H9 (cell line): ENCODE measurements around the gene OLR1. TPM values are rescaled to one million over a fixed set of nuclear protein-coding genes. Genes with fewer than 3 reads are reported as not detected.

Source experiments
- DNase-seq: peaks from one replicate; pipeline ENCODE4 v3.0.0-alpha.2; 2017
- H2AFZ ChIP-seq: one replicate; pipeline ENCODE4 v1.6.1; 2013; ENCODE audit warnings: mild to moderate bottlenecking, low read length, control low read depth, moderate library complexity
- H2AK5ac ChIP-seq: 2 replicates; pipeline ENCODE4 v1.6.1; 2013; ENCODE audit warnings: low read length, control low read depth, mixed read lengths; ENCODE audit not compliant: insufficient read length
- H2BK120ac ChIP-seq: one replicate; pipeline ENCODE4 v1.6.1; 2013; ENCODE audit warnings: low read depth, mild to moderate bottlenecking, low read length, control low read depth, inconsistent platforms; ENCODE audit not compliant: poor library complexity, severe bottlenecking
- H2BK12ac ChIP-seq: 2 replicates; pipeline ENCODE4 v1.6.1; 2013; ENCODE audit warnings: low read length, control low read depth, mixed read lengths, low read depth; ENCODE audit not compliant: insufficient read length
- H2BK15ac ChIP-seq: 2 replicates; pipeline ENCODE4 v1.6.1; 2013; ENCODE audit warnings: low read depth, low read length, control low read depth
- H2BK20ac ChIP-seq: one replicate; pipeline ENCODE4 v1.6.1; 2013; ENCODE audit warnings: low read depth, mild to moderate bottlenecking, low read length, control low read depth, inconsistent platforms; ENCODE audit not compliant: poor library complexity, severe bottlenecking
- H2BK5ac ChIP-seq: 2 replicates; pipeline ENCODE4 v1.6.1; 2013; ENCODE audit warnings: low read length, control low read depth, mixed read lengths; ENCODE audit not compliant: insufficient read length
- H3K14ac ChIP-seq: 2 replicates; pipeline ENCODE4 v1.6.1; 2013; ENCODE audit warnings: low read length, control low read depth; ENCODE audit not compliant: insufficient read depth
- H3K18ac ChIP-seq: 2 replicates; pipeline ENCODE4 v1.6.1; 2013; ENCODE audit warnings: low read depth, mild to moderate bottlenecking, mixed read lengths, low read length, control low read depth; ENCODE audit not compliant: insufficient read length
- H3K23ac ChIP-seq: 2 replicates; pipeline ENCODE4 v1.6.1; 2013; ENCODE audit warnings: low read length, control low read depth, mixed read lengths, low read depth; ENCODE audit not compliant: insufficient read length
- H3K23me2 ChIP-seq: 2 replicates; pipeline ENCODE4 v1.6.1; 2013; ENCODE audit warnings: low read depth, mild to moderate bottlenecking, mixed read lengths, low read length, control low read depth; ENCODE audit not compliant: insufficient read length, poor library complexity, severe bottlenecking
- H3K27ac ChIP-seq: 2 replicates; pipeline ENCODE4 v1.5.1; 2013; ENCODE audit warnings: low read length, control low read depth, mixed read lengths, low read depth; ENCODE audit not compliant: insufficient read length
- H3K27me3 ChIP-seq: 2 replicates; pipeline ENCODE4 v1.6.1; 2013; ENCODE audit warnings: low read length, control low read depth, inconsistent platforms; ENCODE audit not compliant: insufficient read depth
- H3K4ac ChIP-seq: 2 replicates; pipeline ENCODE4 v1.6.1; 2013; ENCODE audit warnings: low read depth, mild to moderate bottlenecking, control low read depth, inconsistent platforms, low read length, moderate library complexity
- H3K4me1 ChIP-seq: 2 replicates; pipeline ENCODE4 v1.6.1; 2013; ENCODE audit warnings: low read length, control low read depth, inconsistent platforms; ENCODE audit not compliant: insufficient read depth
- H3K4me2 ChIP-seq: 2 replicates; pipeline ENCODE4 v1.6.1; 2013; ENCODE audit warnings: low read length, control low read depth, mixed read lengths; ENCODE audit not compliant: insufficient read length, insufficient read depth
- H3K56ac ChIP-seq: 2 replicates; pipeline ENCODE4 v1.6.1; 2013; ENCODE audit warnings: low read depth, mild to moderate bottlenecking, mixed read lengths, low read length, control low read depth; ENCODE audit not compliant: insufficient read length
- H3K79me1 ChIP-seq: 2 replicates; pipeline ENCODE4 v1.6.1; 2013; ENCODE audit warnings: low read depth, mild to moderate bottlenecking, moderate library complexity, low read length, control low read depth, inconsistent platforms; ENCODE audit not compliant: insufficient read depth, poor library complexity, severe bottlenecking
- H3K79me2 ChIP-seq: 2 replicates; pipeline ENCODE4 v1.6.1; 2013; ENCODE audit warnings: low read length, control low read depth, inconsistent platforms; ENCODE audit not compliant: insufficient read depth
- H3K9ac ChIP-seq: 2 replicates; pipeline ENCODE4 v1.6.1; 2013; ENCODE audit warnings: low read length, control low read depth, mixed read lengths; ENCODE audit not compliant: insufficient read length; ENCODE audit errors: extremely low read depth
- H3K9me3 ChIP-seq: one replicate; pipeline ENCODE4 v1.6.1; 2013; ENCODE audit warnings: low read depth, low read length, inconsistent platforms; ENCODE audit not compliant: control insufficient read depth
- H3T11ph ChIP-seq: one replicate; pipeline ENCODE4 v1.6.1; 2013; ENCODE audit warnings: mild to moderate bottlenecking, low read length, control low read depth, inconsistent platforms
- H4K20me1 ChIP-seq: one replicate; pipeline ENCODE4 v1.6.1; 2013; ENCODE audit not compliant: control insufficient read depth, insufficient read length, insufficient read depth
- H4K5ac ChIP-seq: 2 replicates; pipeline ENCODE4 v1.6.1; 2013; ENCODE audit warnings: low read depth, mild to moderate bottlenecking, mixed read lengths, low read length, control low read depth; ENCODE audit not compliant: insufficient read length
- H4K8ac ChIP-seq: replicated peaks from 2 replicates; pipeline ENCODE4 v1.6.1; 2013; ENCODE audit warnings: low read length, control low read depth, mixed read lengths, low read depth; ENCODE audit not compliant: insufficient read length
- H4K91ac ChIP-seq: 2 replicates; pipeline ENCODE4 v1.6.1; 2013; ENCODE audit warnings: low read depth, mild to moderate bottlenecking, moderate library complexity, mixed read lengths, low read length, control low read depth; ENCODE audit not compliant: insufficient read length
- H3K27ac Mint-ChIP-seq, 3 experiments: 2 replicates in 2 of 3; 3 replicates in 1 of 3; pipeline ENCODE4 v1.8.0; 2020 to 2021; ENCODE audit warnings: mixed read lengths in 3 of 3, mild to moderate bottlenecking in 1 of 3, moderate library complexity in 1 of 3
- H3K27me3 Mint-ChIP-seq: 2 replicates; pipeline ENCODE4 v1.8.0; 2021; ENCODE audit warnings: low read depth, mild to moderate bottlenecking, moderate library complexity, mixed read lengths
- H3K36me3 Mint-ChIP-seq, 3 experiments: 2 replicates in 2 of 3; 3 replicates in 1 of 3; pipeline ENCODE4 v1.8.0; 2020 to 2021; ENCODE audit warnings: low read depth in 3 of 3, mixed read lengths in 3 of 3; ENCODE audit not compliant: insufficient read depth in 1 of 3
- H3K4me1 Mint-ChIP-seq, 2 experiments: 2 replicates each; pipeline ENCODE4 v1.8.0; 2020; ENCODE audit warnings: mixed read lengths in 2 of 2
- H3K4me3 Mint-ChIP-seq, 2 experiments: 2 replicates in 1 of 2; 3 replicates in 1 of 2; pipeline ENCODE4 v1.8.0; 2020 to 2021; ENCODE audit warnings: mild to moderate bottlenecking in 2 of 2, mixed read lengths in 2 of 2, moderate library complexity in 1 of 2
- H3K9me3 Mint-ChIP-seq, 2 experiments: 2 replicates in 1 of 2; 3 replicates in 1 of 2; pipeline ENCODE4 v1.8.0; 2020; ENCODE audit warnings: mild to moderate bottlenecking in 2 of 2, mixed read lengths in 2 of 2, moderate library complexity in 1 of 2
- WGBS: extraction: QIAGEN DNeasy Blood & Tissue Kit; methylation state at CpG from one replicate; pipeline ENCODE4 v1.1.7; 2013; ENCODE audit warnings: missing lambda C conversion rate, low lambda C conversion rate, mixed read lengths; ENCODE audit not compliant: insufficient read length; ENCODE audit errors: extremely low coverage; 5-methylcytosine and 5-hydroxymethylcytosine counted together
- total RNA-seq: library from RNA; stranded (reverse); gene quantifications from 2 replicates; pipeline ENCODE4 v1.2.1, GENCODE V29; 2021
- TF ChIP-seq, protein P1 (sequence below): fragments of 200-600 bp; sonication (generic); conservative IDR thresholded peaks from 3 replicates; pipeline ENCODE4 v1.8.0; 2021; ENCODE audit warnings: antibody characterized with exemption, mild to moderate bottlenecking

The OLR1 gene
- total RNA-seq, 1 experiment from 2014 or later = not detected

DNA sequence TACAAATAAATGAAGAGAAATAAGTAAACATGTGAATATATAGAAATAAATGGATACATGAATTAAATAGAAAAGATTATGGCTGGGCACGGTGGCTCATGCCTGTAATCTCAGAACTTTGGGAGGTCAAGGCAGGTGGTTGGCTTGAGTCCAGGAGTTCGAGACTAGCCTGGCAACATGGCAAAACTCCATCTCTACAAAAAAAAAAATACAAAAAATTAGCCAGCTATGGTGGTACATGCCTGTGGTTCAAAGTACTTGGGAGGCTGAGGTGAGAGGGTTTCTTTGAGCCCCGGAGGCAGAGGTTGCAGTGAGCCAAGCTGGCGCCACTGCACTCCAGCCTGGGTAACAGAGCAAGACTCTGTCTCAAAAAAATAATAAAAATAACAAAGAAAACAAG is 36.8 kb downstream of the OLR1 start:
- H3K18ac ChIP-seq = no peak overlapping the region
- no peak overlapping the region for H2AFZ ChIP-seq
- H2AK5ac ChIP-seq = no peak overlapping the region
- H3K14ac ChIP-seq = no peak overlapping the region
- no peaks in the 10 kb centered on the region; the same call in 1 of the 2 replicates for H3K27me3 Mint-ChIP-seq
- no peak overlapping the region for H2BK12ac ChIP-seq
- WGBS = no CpG with 5 or more reads among the region's 4 CpGs
- no peak overlapping the region for H3K27ac ChIP-seq
- H2BK20ac ChIP-seq = no peak overlapping the region
- H3T11ph ChIP-seq = no peak overlapping the region
- no peaks in the 10 kb centered on the region for H3K23me2 ChIP-seq
- no peak overlapping the region for H3K4ac ChIP-seq
- H3K79me1 ChIP-seq = no peaks in the 10 kb centered on the region
- peaks cover 35 to 40% of the 10 kb centered on the region in 2 experiments for H3K4me1 Mint-ChIP-seq
- H2BK120ac ChIP-seq = no peak overlapping the region
- H3K23ac ChIP-seq = no peak overlapping the region
- no peaks in the 10 kb centered on the region for H3K27me3 ChIP-seq
- H3K9ac ChIP-seq = no peak overlapping the region
- H4K20me1 ChIP-seq = no peaks in the 10 kb centered on the region
- no peak for DNase-seq
- H3K9me3 ChIP-seq = no peaks in the 10 kb centered on the region
- H3K9me3 Mint-ChIP-seq = peaks cover 0 to 2% of the 10 kb centered on the region in 2 experiments; a peak in 1 of 5 replicates
- H2BK5ac ChIP-seq = no peak overlapping the region
- H3K4me1 ChIP-seq = peaks cover 4% of the 10 kb centered on the region
- H4K5ac ChIP-seq = no peak overlapping the region
- H3K4me2 ChIP-seq = no peak overlapping the region
- H3K27ac Mint-ChIP-seq = peak overlapping the region in 2 of 3 experiments; percentile 34 to 35; a peak in 1 of 7 replicates
- no peak overlapping the region for H2BK15ac ChIP-seq
- no peak overlapping the region for H4K8ac ChIP-seq
- no peak overlapping the region for H3K56ac ChIP-seq
- no peak overlapping the region for H3K4me3 Mint-ChIP-seq
- H3K79me2 ChIP-seq = no peaks in the 10 kb centered on the region
- TF ChIP-seq, protein P1, sequence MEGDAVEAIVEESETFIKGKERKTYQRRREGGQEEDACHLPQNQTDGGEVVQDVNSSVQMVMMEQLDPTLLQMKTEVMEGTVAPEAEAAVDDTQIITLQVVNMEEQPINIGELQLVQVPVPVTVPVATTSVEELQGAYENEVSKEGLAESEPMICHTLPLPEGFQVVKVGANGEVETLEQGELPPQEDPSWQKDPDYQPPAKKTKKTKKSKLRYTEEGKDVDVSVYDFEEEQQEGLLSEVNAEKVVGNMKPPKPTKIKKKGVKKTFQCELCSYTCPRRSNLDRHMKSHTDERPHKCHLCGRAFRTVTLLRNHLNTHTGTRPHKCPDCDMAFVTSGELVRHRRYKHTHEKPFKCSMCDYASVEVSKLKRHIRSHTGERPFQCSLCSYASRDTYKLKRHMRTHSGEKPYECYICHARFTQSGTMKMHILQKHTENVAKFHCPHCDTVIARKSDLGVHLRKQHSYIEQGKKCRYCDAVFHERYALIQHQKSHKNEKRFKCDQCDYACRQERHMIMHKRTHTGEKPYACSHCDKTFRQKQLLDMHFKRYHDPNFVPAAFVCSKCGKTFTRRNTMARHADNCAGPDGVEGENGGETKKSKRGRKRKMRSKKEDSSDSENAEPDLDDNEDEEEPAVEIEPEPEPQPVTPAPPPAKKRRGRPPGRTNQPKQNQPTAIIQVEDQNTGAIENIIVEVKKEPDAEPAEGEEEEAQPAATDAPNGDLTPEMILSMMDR = no peak
- no peaks in the 10 kb centered on the region; a peak in 1 of 7 replicates for H3K36me3 Mint-ChIP-seq
- H4K91ac ChIP-seq = no peak overlapping the region
